Stimulated activated CD8-positive, alpha-beta memory T cell treated with anti-CD3 and anti-CD28 coated beads, Interleukin-7, amount 100 ng/mL, for 4 hours (primary cell): ENCODE measurements around the gene SELENOS.
A peak's percentile ranks its signal among the peaks of the same experiment; 100 is the strongest.

Source experiments
- DNase-seq, 2 donors: peaks; one replicate each; pipeline ENCODE4 v3.0.0-alpha.2; 2020; ENCODE audit warnings: low read depth in 2 of 2

SELENOS gene, protein sequence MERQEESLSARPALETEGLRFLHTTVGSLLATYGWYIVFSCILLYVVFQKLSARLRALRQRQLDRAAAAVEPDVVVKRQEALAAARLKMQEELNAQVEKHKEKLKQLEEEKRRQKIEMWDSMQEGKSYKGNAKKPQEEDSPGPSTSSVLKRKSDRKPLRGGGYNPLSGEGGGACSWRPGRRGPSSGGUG

DNA sequence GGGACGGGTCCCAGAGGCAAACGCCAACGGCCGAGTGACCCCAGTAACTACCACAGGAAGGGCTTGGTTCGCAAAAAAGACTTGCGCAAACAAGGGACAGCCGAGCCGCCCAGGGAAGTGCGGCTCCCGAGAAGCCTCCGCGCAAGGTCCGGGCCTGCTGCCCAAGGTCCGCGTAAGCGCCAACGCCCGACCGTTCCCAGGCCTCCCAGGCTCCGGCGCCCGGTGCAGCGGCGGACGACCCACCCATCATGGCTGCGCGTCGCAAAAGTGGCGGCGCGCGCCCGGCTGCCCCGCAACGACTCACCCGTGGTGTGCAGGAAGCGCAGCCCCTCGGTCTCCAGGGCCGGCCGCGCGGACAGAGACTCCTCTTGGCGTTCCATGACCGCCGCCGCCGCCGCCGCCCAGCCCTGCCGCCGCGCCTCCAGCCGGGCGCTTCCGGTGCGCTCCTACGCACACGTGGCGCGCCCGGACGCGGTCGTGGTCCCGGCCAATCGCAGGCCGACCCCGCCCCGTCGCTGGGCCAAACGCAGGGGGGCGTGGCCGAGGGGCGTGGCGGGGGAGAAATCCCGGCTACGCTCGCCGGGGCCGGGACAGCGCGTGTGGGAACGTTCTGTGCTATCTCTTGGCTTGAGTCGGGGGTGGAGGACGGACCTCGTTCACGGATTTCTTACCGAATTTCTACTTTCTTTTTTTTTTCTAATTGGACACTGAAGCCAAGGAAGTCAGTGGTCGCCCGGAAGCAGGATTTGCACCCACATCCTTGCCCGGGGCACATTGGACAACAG lies at the start of gene SELENOS:
SELENOS (minus strand) TSS at position 448 of the 785 bp plus-strand sequence; CDS start at position 380, 68 bp downstream.
- DNase-seq: peak; percentile 64 to 85

DNA sequence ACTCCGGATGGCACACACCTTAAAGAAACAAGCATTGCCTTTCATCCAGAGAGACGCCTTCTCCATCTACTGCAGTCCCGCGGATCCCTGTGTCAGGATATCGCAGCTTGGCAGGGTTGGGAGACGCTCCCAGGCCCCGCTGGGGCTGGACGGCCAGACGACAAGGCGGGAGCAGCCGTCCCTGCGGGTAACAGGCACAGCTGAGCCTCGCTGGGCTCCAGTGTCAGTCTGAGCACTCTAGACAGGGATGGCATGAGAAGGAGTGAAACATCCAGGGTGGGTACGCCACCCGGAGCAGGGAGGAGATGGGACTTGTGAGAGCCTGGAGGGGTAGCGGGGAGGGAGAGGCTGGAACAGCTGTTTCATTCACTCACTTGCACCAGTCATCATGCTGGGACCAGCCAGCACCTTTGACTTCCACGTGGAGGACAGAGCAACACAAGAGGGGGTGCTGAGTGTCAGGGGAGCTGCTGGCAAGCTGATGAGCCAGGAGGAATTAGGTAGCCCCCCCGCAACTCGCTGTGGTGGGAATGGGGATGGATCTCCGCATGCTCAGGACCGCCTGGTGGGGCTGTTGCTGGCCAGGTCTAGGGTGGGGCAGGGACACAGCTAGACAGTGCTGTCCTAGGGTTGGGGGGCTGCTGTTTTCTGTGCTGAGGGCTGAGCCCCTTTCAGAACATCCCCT lies 49.3 kb upstream of the SELENOS start:
- no peak for DNase-seq

DNA sequence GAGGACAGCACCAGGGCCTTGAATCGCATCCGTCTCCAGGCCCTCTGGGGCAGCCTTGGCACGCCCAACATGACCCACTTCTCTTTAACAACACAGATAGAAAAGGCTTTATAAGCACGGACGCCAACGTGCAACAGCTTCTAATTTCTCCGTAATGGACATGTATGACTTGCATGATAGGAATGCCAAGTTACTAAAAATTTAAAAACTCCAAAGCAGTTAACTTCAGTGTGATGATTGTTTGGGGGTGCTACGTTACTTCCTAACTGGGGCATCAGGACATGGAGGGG lies 48.7 kb upstream of the SELENOS start:
- DNase-seq: no peak

DNA sequence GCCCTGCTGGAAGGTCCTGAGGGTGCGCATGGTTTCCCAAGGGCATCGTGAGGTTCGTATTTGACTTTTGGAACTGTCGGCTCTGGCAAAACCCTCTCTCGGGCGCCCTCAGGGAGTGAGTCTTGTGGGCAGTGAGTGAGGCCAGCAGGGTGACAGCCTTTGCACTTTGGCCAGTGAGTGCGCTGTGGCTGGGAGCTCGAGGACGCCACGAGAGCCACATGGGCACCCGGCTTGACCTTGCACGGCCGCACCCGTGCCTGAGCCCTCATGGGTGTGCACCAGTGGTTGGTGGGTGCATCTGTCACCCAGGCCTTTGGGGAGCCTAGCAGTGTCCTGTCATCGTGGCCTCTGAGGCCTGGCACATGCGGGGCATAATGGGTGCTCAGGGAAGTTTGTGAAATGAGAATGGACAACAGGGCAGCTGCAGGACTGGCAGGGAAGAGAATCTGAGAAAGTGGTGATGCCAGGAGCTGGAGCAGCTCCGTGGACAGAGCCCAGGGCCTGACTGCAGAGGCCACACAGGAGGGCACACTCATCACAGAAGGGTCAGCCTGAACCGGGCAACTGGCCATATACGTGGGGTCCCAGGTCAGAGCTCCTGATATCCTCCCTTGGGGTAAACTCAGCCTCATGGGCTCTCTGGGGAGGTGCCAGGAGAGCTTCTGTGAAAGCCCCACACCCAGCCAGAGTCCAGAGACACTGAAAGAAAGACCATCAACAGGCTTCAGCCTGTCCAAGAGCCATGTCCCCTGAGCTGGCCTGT lies 48.2 kb upstream of the SELENOS start:
- no peak for DNase-seq

DNA sequence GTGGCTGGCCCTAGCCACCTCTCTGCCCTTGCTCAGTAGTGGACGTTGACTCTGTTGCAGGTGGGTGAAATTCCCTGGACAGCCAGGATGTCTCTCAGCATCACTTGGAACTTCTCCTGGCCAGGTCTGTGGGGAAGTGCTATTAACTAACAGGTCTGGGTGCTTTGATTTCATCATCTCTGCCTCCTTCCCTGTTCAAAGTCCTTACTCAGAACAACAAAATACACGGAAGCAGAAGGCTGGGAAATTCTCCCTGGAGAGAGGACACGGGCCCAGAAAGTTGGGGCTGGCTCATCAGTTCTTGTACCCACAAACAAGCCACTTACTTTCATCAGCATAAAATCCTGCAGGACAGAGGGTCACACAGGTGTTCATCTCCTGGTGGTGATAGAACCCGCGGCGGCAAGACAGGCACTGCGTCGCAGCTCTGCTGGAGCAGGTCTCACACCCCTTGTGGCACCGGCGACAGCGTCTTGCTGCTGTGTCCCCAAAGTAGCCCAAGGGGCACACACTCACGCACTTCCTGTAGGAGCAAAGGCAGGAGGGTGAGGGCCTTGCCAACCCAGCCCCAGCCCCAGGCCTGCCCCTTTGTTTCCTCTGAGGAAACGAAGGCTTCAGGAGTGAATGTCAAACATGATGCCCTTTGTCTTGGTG lies 47.4 kb upstream of the SELENOS start:
- no peak for DNase-seq

DNA sequence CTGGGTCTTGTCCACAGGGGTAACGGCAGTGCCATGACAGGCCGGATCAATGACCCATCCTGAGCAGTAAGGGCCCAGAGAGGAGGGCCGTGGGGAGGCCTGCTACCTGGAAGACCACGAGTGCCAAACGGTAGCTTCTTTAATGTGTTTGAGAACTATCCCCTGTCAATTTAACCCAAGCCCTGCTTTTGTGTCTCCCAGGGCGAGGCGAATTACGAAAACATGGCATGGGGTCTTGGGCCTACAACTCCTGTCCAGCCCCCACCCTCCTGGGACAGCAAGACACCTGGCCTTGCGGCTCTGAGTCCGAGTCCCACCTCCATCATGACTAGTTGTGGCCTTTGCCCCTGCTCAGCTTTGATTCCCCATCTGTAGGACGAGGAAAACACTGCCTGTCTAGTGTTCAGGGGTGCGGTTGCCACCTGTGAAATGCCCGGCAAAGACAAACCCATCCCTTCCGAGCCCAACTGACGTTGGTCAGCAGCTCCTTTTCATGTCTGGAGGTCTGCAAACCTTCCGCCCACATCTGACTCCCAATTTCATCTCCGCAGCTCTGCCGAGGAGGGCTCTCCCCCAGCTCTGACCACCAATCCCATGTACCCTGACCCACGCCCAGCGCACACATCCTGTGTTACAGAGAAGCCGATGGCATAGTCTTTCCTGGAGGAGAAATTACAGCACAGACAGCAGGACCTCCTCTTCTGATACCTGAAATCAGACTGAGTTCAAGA lies 46.7 kb upstream of the SELENOS start:
- no peak for DNase-seq

DNA sequence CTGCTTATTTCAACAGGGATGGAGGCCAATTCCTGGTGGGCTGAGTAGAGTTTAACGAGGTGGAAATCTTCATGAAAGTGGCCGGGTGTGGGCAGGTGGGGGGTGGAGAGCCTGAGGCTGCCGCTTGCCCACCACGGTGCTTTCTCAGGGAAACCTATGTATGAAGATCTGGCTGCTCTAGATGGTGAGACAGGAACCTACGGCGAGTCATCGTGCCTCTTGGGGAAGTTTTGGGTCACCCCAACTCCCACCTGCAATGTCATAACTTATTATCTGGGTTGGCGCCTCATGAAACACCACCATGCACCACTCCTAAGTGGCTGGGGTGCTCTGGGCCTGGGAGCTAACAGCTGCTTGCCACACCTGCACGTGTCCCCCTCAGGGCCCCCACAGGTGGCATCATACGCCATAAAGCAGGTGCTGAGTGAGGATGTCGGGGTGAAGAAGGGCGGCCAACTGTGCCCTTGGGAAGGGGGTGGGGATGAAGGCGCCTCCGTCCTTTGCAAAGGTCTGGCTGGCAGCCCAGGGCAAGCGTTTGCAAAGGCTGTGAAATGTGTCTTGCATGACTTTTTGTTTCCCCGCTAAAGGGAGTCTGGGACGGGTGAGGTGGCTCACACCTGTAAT lies 45.7 kb upstream of the SELENOS start:
- DNase-seq: no peak

DNA sequence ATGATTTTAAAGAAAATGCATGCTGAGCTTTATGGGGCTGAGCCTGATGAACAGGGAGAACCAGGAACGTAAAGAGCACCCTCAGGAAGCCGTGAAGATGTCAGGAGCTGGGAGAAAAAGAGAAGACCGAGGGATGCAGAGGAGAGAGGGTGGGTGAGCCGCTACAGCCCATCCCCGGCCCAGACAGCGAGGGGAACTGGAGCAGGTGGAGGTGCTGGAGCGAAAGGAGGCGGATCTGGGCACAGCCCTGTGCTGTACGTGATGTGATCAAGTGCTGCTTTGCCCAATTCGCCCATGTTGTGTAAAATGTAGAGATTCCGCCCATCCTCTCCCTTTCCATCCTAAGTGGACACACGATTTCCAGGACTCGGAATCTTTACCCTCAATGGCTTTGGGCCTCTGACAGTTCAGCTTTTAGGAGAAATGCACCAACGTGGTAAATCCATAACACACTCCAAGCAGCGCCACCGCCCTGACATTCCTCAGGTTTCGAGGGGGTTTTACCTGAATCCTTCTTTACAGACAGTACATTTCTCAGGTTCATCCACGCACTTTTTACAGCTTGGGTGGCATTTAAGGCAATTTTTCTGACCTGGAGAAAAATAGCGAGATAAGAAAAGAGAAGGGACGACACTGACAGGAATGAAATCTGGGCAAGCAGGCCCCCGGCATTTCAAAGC lies 44.9 kb upstream of the SELENOS start:
- DNase-seq: no peak

DNA sequence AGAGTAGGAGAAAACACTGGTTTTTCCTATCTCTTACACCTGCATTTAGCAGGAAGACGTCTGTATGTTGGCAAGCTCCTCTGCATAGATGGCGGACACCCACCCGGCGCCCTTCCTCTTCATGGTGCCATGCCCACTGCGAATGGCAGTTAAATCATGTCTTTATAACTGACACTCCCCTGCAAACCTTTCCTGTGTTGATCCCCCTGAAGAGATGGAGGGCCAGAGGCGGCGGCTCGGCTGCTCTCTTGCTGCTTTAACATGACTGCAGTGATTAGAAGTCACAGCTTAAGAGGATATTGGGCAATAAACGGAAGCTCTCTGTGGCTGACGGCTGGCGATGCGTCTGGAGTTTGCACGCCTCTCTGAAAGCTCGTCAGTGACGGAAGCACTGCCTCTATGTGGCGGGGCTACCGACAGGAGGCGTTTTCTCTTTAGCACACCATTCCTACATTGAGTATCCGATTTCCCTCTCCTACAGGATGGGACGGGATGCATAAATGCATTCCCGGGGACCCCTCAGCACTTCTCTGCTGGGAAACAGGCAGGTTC lies 43.3 kb upstream of the SELENOS start:
- DNase-seq: peak; percentile 32 to 50

DNA sequence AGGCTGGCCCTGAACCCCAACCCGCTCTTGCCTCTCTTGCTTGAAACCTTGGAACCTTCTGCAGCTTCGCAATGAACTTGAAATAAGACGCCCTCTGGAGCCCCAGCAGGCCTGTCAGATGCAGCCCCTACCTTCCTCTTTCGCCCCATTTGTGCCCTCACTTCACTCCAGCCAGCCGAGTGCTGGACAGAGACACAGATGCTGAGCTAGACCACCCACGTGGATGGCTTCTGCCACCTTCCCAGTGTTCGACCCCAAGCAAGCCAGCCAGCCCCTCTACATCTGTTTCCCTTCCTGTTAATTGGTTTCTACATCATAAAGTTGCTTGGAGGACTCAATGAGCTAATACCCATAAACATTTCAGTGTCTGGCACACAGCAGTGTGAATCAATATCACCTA lies 41.6 kb upstream of the SELENOS start:
- no peak for DNase-seq

DNA sequence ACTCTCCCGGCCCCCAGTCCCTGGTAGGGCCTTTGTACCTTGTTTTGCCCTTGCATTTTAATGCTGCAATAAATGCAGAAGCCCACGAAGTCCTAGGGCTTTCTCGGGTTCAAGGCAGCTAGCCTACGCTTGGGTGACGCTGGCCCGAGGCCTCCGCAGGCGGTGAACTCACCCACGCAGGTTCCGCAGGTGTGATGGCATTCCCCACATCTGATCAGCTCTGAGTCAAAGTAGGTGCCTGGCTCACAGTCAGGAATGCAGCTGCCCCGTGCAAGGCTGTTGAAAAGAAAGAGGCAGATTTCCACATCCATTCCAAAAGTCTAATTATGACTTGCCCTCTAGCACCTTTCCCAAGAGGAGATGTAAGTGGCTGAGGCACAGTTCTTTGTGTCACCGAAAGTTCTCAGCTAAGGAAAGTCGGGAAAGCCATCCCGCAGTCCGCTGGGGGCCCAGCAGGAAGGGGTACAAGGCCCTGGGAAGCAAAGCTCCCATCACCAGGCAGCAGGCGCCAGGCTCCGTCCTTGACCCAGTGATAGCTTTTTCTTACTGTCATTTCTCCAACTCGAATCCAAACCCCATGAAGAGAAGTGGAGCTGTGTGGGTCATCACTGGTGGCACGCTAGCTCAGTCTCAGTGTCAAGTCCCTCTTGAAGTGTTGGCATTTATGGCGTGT lies 41.0 kb upstream of the SELENOS start:
- DNase-seq: no peak

DNA sequence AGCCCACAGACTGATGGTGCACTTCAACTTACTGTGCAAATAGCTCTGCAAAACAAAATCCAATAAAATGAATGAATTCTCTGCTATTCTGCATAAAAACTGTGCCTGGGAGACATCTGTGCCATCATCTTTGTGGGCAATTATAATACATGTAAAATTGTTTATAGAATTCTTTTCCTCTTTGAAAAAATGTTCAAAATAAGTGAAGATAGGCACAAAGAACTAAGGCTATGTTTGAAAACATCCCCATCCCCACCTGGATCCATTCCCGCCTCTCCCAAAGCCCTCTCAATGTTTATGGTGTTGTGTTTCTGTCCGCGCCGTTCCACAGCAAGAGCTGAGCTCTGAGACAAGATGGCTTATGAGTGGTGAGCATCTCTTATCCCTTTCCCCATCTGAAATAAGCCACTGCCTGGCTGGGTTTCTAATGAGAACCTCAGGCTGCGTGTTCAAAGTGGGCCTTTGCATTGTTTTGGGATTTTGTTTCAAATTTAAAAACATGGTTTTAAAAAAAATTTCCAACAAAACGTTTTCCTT lies 40.1 kb upstream of the SELENOS start:
- DNase-seq: no peak

DNA sequence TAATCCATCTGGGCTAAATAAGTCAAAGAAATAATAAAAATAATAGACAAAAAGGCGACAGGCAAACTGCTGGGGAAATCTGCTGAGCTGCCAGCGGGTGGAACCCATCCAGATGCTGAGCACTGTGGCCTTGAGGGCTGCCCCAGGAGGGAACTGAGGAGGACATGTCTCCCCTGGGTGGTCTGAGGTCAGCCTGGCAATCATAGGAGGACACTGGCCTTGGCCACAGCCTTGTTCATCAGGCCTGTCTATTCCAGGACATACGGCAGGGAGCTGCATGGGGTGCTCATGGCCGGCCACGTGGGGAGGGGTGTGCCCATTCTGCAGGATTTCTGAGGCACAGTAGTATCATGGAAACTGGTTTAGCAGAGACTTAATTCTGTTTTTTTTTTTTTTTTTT lies 39.2 kb upstream of the SELENOS start:
- no peak for DNase-seq

DNA sequence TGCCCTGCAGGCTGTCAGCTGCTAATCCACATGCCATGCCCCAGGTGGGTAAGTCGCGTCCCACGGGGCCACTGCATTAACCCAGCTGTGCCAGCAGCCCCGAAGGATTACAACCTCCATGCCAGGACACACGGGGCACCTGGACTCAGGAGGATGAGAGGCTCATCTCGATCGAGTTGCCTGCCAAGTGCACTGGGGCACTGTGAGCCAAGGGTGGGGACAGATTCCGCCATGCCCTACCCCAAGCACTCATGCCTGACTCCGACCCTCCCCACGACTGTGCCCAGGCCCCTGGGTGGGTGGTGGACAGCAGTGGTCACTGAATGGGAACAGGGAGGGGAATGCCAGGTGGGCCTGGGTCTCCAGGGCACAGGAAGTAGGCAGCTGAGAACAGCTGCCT lies 38.5 kb upstream of the SELENOS start:
- DNase-seq: no peak

DNA sequence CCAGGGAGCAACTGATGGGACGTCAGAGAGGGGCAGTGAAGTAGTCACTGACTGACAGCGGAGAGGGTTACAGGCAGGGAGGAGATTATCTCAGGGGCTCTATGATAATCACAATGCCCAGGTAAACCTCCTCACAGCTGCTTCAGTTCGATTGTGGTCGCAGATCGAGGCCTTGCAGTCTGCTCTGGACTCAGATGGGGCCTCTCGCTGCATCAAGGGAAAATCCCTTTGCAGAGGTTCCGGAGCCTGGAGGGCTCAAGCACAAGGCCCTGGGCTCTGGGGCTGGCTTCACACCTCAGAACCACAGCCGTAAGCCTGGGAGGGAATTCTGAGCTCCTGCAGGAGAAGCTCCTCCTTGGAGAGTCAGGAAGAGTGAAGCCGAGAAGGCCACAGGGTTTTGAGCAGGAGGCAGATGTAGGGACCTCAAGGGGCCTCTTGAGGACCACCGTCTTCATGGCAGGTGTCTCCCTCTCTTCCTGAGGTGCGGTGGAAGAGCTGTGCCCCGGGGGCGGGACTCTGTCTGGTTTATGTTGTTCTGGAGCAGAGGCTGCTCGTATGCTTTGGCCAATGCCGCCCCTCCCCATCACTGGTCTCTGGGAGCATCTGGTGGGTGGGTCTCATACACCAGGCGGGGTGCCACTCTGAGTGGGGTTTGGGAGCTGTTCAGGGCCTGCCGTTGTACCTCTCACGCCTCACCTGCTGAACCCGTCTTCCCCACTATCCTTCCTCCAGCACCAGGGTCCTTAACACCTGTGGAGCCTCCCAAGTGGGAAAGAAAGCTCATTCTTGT lies 37.2 kb upstream of the SELENOS start:
- no peak for DNase-seq

DNA sequence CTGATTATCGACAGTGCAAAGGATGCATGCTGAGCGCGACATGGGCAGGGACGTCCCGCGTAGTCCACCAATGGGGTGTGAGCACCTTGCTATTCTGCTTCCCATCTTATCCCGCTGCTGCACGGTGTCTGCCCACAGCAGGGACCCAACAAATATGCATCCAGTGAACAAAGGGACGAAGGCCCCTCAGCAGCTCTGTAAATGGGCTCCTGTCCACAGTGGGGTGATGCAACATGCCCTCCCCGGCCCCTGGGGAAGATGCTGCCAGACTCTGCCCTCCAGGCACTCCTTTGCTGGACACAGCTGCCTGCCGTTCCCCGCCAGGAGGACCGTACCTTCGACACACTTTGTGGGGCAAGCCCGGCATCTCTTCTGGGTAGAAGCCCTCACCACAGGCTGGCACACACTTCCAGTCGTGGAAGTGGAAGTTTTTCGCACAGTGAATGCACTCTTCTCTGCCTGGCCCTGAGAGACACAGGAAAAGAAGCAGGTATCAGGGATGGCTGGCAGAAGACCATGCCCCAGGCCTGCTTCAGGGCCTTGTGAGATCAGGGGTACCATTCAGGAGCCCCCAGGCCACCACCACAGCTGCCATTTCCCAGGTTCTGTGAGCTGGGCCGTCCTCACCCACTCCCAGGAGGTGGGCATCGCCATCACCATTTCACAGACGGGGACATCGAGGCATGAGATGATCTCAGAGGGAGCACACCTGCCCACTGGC lies 35.9 kb upstream of the SELENOS start:
- no peak for DNase-seq

DNA sequence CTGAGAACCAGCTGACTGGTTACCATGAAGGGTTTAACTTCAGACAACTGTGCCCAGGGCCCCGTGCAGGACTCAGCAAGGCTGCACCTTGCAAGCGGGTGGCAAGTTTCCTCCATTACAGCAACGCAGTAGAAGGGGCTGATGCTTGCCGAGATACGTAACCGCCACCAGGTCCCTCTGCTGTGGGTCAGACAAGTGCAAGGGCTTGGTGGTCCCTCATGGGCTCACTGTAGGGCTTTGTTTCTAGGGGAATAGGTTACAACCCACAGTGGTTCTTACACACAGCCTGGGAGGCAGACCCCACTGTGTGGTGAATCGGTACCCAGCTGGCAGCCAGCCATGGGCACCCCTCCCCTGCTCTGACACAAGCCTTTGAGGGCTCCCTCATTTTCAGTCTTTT lies 33.2 kb upstream of the SELENOS start:
- DNase-seq: no peak

DNA sequence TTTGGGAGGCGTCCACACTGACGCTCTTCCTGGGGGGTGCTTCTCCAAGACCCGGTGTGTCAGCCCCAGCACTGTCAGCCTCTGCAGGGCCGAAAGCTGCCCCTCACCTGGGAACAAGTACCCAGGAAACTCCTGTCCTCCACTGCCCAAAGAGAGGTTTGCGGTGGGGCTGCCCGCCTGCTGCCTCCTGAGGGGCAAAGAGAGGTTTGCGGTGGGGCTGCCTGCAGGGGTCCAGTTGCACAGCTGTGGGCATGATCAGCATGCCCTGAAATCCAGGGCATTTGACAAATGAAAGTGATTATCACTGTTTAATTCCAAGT lies 32.8 kb upstream of the SELENOS start:
- DNase-seq: no peak
